ENCODE data around the gene GABRB2. TPM values are rescaled to one million over a fixed set of nuclear protein-coding genes. Genes with fewer than 3 reads are reported as not detected.
"Not testable (repeated sequence)": the region's sequence is repeated elsewhere in the genome, so short reads cannot be mapped to it uniquely, and the experiment has no call there.

The GABRB2 gene
- total RNA-seq, 1 donor from 2014 or later, result 0.64 TPM

GRCh38 chr5:161256957-161257356, 289.6 kb downstream of the GABRB2 start:
- DNase-seq (ENCODE audit: low read depth), result no peak

GRCh38 chr5:161252955-161253354, 293.6 kb downstream of the GABRB2 start:
- DNase-seq (ENCODE audit: low read depth), result not testable (repeated sequence)

DNA sequence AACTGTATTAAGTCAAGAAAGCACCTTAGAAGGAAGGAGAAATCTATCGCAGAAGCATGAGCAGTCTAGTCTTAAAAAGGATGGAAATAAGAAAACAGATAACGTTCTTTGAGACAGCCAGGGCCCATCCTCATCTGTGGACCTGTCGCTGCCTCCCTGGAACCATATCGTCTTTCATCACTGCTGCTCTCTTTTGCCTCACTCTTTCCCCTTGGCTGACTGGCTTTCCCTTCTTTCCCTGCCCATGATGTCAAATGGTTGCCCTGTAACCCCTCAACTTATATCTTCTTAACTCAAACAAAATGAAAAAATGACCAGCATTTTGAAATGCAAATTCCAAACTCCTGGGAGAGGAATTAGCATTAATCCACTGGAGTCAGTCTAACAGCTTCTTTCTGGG, 299.8 kb downstream of the GABRB2 start:
- DNase-seq (ENCODE audit: low read depth), result no peak

DNA sequence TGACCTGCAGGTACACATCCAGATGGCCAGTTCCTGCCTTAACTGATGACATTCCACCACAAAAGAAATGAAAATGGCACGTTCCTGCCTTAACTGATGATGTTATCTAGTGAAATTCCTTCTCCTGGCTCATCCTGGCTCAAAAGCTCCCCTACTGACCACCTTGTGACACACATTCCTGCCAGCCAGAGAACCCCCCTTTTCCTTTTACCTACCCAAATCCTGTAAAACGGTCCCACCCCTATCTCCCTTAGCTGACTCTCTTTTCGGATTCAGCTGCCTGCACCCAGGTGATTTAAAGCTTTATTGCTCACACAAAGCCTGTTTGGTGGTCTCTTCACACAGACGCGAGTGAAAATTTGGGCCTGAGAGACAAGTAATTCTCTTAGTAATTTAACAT, 300.7 kb downstream of the GABRB2 start:
- DNase-seq (ENCODE audit: low read depth), result not testable (repeated sequence)

Other genes starting within 250 kb of the GABRB2 start
- gene GABRA6, start 139.0 kb upstream of the GABRB2 start, total RNA-seq, result not detected in 2 replicates